Natural killer cell (primary cell): ENCODE results near the gene HELZ2. TPM values are rescaled to one million over a fixed set of nuclear protein-coding genes. Genes with fewer than 3 reads are reported as not detected.

ENCODE experiments used
- ATAC-seq, 3 donors: fragments of 150-1000 bp in 2 of 3; fragments of 200-7000 bp in 1 of 3; cut with Tn5 transposase; 1 replicate in 1 of 3; 2 replicates in 2 of 3; pipeline ENCODE4 v1.10.0; 2021; ENCODE audit warnings: mild to moderate bottlenecking in 2 of 3, moderate library complexity in 2 of 3
- DNase-seq, 2 donors: peaks; one replicate each; pipeline versions ENCODE4 v3.0.0 to v3.0.0-alpha.2; 2013 to 2021; ENCODE audit warnings: mixed read lengths in 1 of 2
- H3K27ac ChIP-seq: one replicate; pipeline ENCODE4 v1.5.1; 2013; ENCODE audit warnings: mild to moderate bottlenecking, low read length
- H3K27me3 ChIP-seq: one replicate; pipeline ENCODE4 v1.6.1; 2013; ENCODE audit warnings: low read length; ENCODE audit not compliant: control insufficient read depth, insufficient read depth
- H3K36me3 ChIP-seq: one replicate; pipeline ENCODE4 v1.6.1; 2013; ENCODE audit warnings: low read length; ENCODE audit not compliant: control insufficient read depth, insufficient read depth
- H3K4me1 ChIP-seq: one replicate; pipeline ENCODE4 v1.6.1; 2013; ENCODE audit warnings: low read length; ENCODE audit not compliant: control insufficient read depth, insufficient read depth
- H3K4me3 ChIP-seq: one replicate; pipeline ENCODE4 v1.5.1; 2013; ENCODE audit warnings: low read length
- H3K9me3 ChIP-seq: one replicate; pipeline ENCODE4 v1.6.1; 2013; ENCODE audit warnings: low read length; ENCODE audit not compliant: control insufficient read depth, insufficient read depth
- H3K27ac Mint-ChIP-seq, 2 donors: one replicate each; pipeline ENCODE4 v1.8.0; 2022; ENCODE audit warnings: mild to moderate bottlenecking in 2 of 2, mixed read lengths in 2 of 2, moderate library complexity in 1 of 2
- H3K27me3 Mint-ChIP-seq, 2 donors: one replicate each; pipeline ENCODE4 v1.8.0; 2022; ENCODE audit warnings: low read depth in 2 of 2, mixed read lengths in 2 of 2
- H3K36me3 Mint-ChIP-seq: one replicate; pipeline ENCODE4 v1.8.0; 2022; ENCODE audit warnings: mixed read lengths
- H3K4me1 Mint-ChIP-seq, 2 donors: one replicate each; pipeline ENCODE4 v1.8.0; 2022; ENCODE audit warnings: mixed read lengths in 2 of 2
- H3K4me3 Mint-ChIP-seq: one replicate; pipeline ENCODE4 v1.8.0; 2022; ENCODE audit warnings: mild to moderate bottlenecking, moderate library complexity, mixed read lengths
- H3K9me3 Mint-ChIP-seq, 2 donors: one replicate each; pipeline ENCODE4 v1.8.0; 2022; ENCODE audit warnings: mixed read lengths in 2 of 2
- CTCF ChIP-seq: fragments of 200-600 bp; IDR thresholded peaks from one replicate; pipeline ENCODE4 v1.8.0; 2022; ENCODE audit warnings: antibody characterized with exemption
- WGBS: methylation state at CpG from one replicate; pipeline ENCODE4 v1.1.7; 2013; ENCODE audit warnings: missing lambda C conversion rate; ENCODE audit not compliant: insufficient coverage; 5-methylcytosine and 5-hydroxymethylcytosine counted together
- intact Hi-C: fragments of 100-400 bp; cut with micrococcal nuclease; formaldehyde crosslinking; loops from one replicate; pipeline ENCODE4 v1.14.2; 2022
- total RNA-seq, 4 donors: library from RNA; stranded (reverse); fragments of 120-200 nt in 1 of 4; gene quantifications; one replicate each; pipeline versions ENCODE4 v1.2.3 to v1.2.4, GENCODE V29; 2013 to 2022

HELZ2 gene
- total RNA-seq, 3 donors from 2014 or later (not counting 1 experiment from before 2014, with no cell fraction given) = 85.2 to 90.7 (median 89.4) TPM

DNA sequence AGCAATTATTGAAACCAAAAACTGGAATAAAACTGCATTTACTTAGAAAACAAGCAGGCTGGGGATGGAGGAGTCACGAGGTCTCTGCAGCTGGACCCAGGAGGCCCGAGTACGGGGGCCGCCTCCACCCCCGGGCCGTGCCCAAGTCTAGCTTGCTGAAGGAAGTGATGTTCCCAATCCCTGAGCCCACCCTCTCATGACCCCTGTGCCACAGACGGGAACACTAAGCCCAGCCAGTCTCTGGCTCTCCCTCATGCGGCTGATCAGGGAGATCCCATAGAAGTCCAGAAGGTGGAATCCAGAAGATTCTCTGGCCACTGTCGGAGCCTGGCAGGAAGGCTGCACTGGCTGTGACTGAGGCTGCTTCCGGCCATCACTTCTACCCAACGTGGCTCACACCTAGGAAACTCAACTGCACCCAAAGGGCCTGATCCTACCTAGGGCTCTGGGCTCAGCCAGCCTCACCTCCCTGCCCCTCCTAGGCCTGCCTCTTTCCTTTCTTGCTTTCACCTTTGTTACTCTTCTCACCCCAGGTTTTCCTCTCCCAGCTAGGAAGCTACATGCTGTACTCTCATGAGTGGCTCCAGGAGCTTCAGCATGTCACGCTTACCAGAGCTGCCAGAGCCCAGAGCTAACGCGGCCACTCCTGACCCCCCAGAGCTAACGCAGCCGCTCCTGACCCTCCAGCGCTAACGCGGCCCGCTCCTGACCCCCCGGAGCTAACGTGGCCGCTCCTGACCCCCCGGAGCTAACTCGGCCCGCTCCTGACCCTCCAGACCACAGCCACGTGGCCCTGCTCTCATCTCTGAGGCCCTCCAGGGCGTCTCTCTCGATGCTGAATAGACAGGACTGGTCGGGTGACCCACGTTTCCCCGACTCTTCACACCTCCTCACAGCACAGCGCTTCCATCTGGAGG is 24.7 kb upstream of the HELZ2 start:
- Mint-ChIP-seq H3K9me3 (no peaks in the 10 kb centered on the region), H3K4me1 (peaks cover 7 to 11% of the 10 kb centered on the region in 2 donors), H3K27ac (no peak overlapping the region), H3K4me3 (no peak overlapping the region), H3K36me3 (no peaks in the 10 kb centered on the region), H3K27me3 (no peaks in the 10 kb centered on the region)
- Histone ChIP-seq H3K36me3 (peaks cover 34% of the 10 kb centered on the region), H3K4me1 (no peaks in the 10 kb centered on the region), H3K4me3 (no peak overlapping the region), H3K27me3 (no peaks in the 10 kb centered on the region), H3K9me3 (peaks cover 9% of the 10 kb centered on the region), H3K27ac (no peak overlapping the region)
- no peak for TF ChIP-seq CTCF
- ATAC-seq (no peak), DNase-seq (no peak)
- intact Hi-C loops = no loop called here
- 96% methylated on average over 33 of the region's 33 CpGs for WGBS

DNA sequence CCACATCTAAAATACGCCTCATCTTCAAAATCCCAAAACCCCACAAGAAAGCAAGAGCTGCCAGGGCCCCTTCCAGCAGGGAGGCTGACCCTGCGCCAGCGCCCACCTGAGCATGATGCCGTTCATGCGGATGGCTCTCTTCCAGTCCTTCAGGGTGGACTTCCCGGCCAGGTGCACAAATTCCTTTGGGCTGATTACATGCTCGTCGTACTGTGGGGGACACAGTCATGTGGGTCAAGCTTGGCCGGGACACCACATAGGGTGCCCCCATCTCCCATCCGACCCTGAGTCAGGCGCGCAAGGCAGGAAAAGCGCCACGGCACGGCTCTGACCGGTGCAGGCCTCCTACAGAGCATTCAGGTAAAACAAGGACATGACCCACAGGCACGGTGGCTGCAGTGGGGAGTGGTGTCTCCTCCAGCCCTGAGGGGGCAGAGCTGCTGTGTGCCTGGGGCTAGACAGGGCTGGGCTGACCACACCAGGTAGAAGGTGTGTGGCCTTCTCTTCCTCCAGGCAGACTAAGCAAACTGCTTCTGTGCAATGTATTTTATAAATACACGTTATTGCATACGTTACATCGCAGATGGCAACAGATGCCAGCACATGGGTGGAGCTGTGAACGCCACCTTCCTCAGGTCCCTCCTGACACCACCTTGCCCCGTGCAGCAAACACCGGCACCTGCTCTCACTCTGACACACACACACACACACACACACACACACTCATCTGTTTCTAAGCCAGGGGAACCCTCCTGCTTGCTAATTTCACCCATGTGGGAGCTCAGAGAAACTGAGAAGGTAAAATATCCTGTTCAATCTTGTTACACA is 23.8 kb upstream of the HELZ2 start:
- no peaks in the 10 kb centered on the region for H3K9me3 Mint-ChIP-seq
- intact Hi-C loops = no loop called here
- Histone ChIP-seq H3K36me3 (peaks cover 35% of the 10 kb centered on the region), H3K27me3 (no peaks in the 10 kb centered on the region), H3K4me3 (no peak overlapping the region), H3K9me3 (peaks cover 9% of the 10 kb centered on the region), H3K27ac (no peak overlapping the region), H3K4me1 (no peaks in the 10 kb centered on the region)
- DNase-seq = no peak
- 95% methylated on average over 23 of the region's 23 CpGs for WGBS
- peaks cover 5 to 11% of the 10 kb centered on the region in 2 donors for H3K4me1 Mint-ChIP-seq
- no peaks in the 10 kb centered on the region for H3K36me3 Mint-ChIP-seq
- ATAC-seq = no peak
- no peak overlapping the region for H3K27ac Mint-ChIP-seq
- no peak for TF ChIP-seq CTCF
- no peaks in the 10 kb centered on the region for H3K27me3 Mint-ChIP-seq
- H3K4me3 Mint-ChIP-seq = no peak overlapping the region

GRCh38 chr20:63596423-63596822 is 22.4 kb upstream of the HELZ2 start:
- no peak overlapping the region for H3K4me3 Mint-ChIP-seq
- no peak for TF ChIP-seq CTCF
- H3K27me3 Mint-ChIP-seq = no peaks in the 10 kb centered on the region
- H3K27ac Mint-ChIP-seq = no peak overlapping the region
- Histone ChIP-seq H3K4me1 (no peaks in the 10 kb centered on the region), H3K27me3 (no peaks in the 10 kb centered on the region), H3K27ac (no peak overlapping the region), H3K36me3 (peaks cover 42% of the 10 kb centered on the region), H3K9me3 (peaks cover 1% of the 10 kb centered on the region), H3K4me3 (no peak overlapping the region)
- peaks cover 0 to 11% of the 10 kb centered on the region in 2 donors for H3K4me1 Mint-ChIP-seq
- 99% methylated on average over 6 of the region's 6 CpGs for WGBS
- H3K36me3 Mint-ChIP-seq = no peaks in the 10 kb centered on the region
- H3K9me3 Mint-ChIP-seq = no peaks in the 10 kb centered on the region
- intact Hi-C loops = no loop called here
- ATAC-seq (no peak), DNase-seq (no peak)
